ENCODE results near the gene XRCC2.

DNA sequence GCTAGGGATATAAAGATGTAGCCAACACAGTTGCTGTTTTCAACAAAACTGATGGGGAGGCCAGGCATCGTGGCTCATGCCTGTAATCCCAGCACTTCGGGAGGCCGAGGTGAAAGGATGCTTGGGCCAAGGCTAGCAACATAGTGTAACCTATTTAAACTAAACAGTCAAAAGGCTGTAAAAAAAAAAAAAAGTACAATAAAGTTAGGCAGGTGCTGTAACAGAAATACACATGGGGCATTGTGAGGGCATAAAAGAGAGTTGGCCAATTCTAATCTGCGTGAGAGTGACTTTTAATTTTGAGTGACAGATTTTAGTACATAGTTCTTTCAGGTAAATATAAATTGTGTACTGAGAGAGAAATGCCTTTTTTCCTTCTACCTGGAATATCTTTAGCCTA is 6.2 kb downstream of the XRCC2 start:
- TF ChIP-seq, protein P1, sequence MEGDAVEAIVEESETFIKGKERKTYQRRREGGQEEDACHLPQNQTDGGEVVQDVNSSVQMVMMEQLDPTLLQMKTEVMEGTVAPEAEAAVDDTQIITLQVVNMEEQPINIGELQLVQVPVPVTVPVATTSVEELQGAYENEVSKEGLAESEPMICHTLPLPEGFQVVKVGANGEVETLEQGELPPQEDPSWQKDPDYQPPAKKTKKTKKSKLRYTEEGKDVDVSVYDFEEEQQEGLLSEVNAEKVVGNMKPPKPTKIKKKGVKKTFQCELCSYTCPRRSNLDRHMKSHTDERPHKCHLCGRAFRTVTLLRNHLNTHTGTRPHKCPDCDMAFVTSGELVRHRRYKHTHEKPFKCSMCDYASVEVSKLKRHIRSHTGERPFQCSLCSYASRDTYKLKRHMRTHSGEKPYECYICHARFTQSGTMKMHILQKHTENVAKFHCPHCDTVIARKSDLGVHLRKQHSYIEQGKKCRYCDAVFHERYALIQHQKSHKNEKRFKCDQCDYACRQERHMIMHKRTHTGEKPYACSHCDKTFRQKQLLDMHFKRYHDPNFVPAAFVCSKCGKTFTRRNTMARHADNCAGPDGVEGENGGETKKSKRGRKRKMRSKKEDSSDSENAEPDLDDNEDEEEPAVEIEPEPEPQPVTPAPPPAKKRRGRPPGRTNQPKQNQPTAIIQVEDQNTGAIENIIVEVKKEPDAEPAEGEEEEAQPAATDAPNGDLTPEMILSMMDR (IDR thresholded peaks at IDR 0.05): no peak
- TF ChIP-seq POLR2A (IDR thresholded peaks at IDR 0.05): no peak

Data from uterus (tissue), 2 donors.